ENCODE measurements around the gene CDH10. TPM values are rescaled to one million over a fixed set of nuclear protein-coding genes. Genes with fewer than 3 reads are reported as not detected.

Gene CDH10
- total RNA-seq, 4 donors from 2014 or later: 0.09 TPM; not detected in 3

GRCh38 chr5:24615159-24615558, 29.6 kb downstream of the CDH10 start:
- TF ChIP-seq CTCF (IDR thresholded peaks at IDR 0.05) (no peak), POLR2A (IDR thresholded peaks at IDR 0.05) (no peak)
- H3K9me3 ChIP-seq: no peaks in the 10 kb centered on the region
- H3K4me1 ChIP-seq: no peaks in the 10 kb centered on the region
- intact Hi-C loops (cut with DNase I): no loop called here
- H3K4me3 ChIP-seq: no peak overlapping the region
- H3K36me3 ChIP-seq: no peaks in the 10 kb centered on the region
- H3K27ac ChIP-seq: no peak overlapping the region
- WGBS, 2 donors: 52 to 56% methylated on average over 4 of the region's 4 CpGs
- no peaks in the 10 kb centered on the region for H3K27me3 ChIP-seq
- no peak for DNase-seq

GRCh38 chr5:24609706-24610105, 35.1 kb downstream of the CDH10 start:
- 93% methylated on average over 14 of the region's 14 CpGs for WGBS, 2 donors
- Histone ChIP-seq H3K4me3 (no peak overlapping the region), H3K27me3 (no peaks in the 10 kb centered on the region), H3K27ac (no peak overlapping the region), H3K36me3 (no peaks in the 10 kb centered on the region), H3K9me3 (no peaks in the 10 kb centered on the region), H3K4me1 (no peaks in the 10 kb centered on the region)
- no peak for DNase-seq
- TF ChIP-seq POLR2A (IDR thresholded peaks at IDR 0.05): no peak
- no peak for TF ChIP-seq CTCF (IDR thresholded peaks at IDR 0.05)
- intact Hi-C loops (cut with DNase I): no loop called here

GRCh38 chr5:24606971-24607370, 37.8 kb downstream of the CDH10 start:
- no peak for DNase-seq
- no peaks in the 10 kb centered on the region for H3K27me3 ChIP-seq
- H3K9me3 ChIP-seq: no peaks in the 10 kb centered on the region
- intact Hi-C loops (cut with DNase I): no loop called here
- H3K27ac ChIP-seq: no peak overlapping the region
- no peak overlapping the region for H3K4me3 ChIP-seq
- no peaks in the 10 kb centered on the region for H3K36me3 ChIP-seq
- no peak for TF ChIP-seq POLR2A (IDR thresholded peaks at IDR 0.05)
- no peak for TF ChIP-seq CTCF (IDR thresholded peaks at IDR 0.05)
- no peaks in the 10 kb centered on the region for H3K4me1 ChIP-seq
- 70 to 73% methylated on average over 3 of the region's 3 CpGs for WGBS, 2 donors

GRCh38 chr5:24602188-24602587, 42.6 kb downstream of the CDH10 start:
- Histone ChIP-seq H3K4me1 (no peaks in the 10 kb centered on the region), H3K4me3 (no peak overlapping the region), H3K27ac (no peak overlapping the region), H3K27me3 (no peaks in the 10 kb centered on the region), H3K36me3 (no peaks in the 10 kb centered on the region), H3K9me3 (no peaks in the 10 kb centered on the region)
- TF ChIP-seq POLR2A (IDR thresholded peaks at IDR 0.05) (no peak), CTCF (IDR thresholded peaks at IDR 0.05) (no peak)
- intact Hi-C loops (cut with DNase I): no loop called here
- 54 to 79% methylated on average over 2 of the region's 2 CpGs for WGBS, 2 donors
- DNase-seq: no peak

- 39 to 50% methylated on average over 1 of the region's 1 CpG for WGBS, 2 donors
These were observed 45.8 kb downstream of the CDH10 start for GRCh38 chr5:24598956-24599355.

More at GRCh38 chr5:24598956-24599355, 45.8 kb downstream of the CDH10 start:
- Histone ChIP-seq H3K4me1 (no peaks in the 10 kb centered on the region), H3K27ac (no peak overlapping the region), H3K4me3 (no peak overlapping the region), H3K9me3 (no peaks in the 10 kb centered on the region), H3K36me3 (no peaks in the 10 kb centered on the region), H3K27me3 (no peaks in the 10 kb centered on the region)
- DNase-seq: no peak
- no peak for TF ChIP-seq CTCF (IDR thresholded peaks at IDR 0.05)
- no peak for TF ChIP-seq POLR2A (IDR thresholded peaks at IDR 0.05)
- intact Hi-C loops (cut with DNase I): no loop called here
